ENCODE results near the gene PNPLA1.

PNPLA1 gene

DNA sequence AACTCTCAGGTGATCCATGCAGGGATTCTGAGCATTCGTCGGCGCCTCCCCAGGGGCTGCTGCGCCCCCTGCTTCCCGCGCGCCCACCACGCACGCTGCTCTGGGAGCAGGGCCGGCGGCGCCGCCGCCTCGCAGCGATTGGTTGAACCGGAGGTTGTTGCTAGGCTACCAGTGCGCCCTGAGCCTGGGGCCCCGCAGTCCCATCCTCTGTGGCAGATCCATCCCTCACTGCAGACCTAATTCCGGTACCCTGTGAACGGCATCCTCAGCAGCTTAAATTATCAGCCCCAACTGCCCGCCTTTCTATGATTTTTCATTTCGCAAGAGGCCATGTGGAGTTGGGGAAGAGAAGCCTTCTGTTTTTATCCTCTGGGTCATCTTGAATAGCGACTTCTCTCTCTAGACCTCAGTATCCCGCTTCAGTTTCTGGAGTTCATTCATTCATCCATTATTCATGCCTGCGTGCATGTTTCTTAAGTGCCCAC is 15.4 kb downstream of the PNPLA1 start:
- peak; percentile 82 for DNase-seq (ENCODE audit: low spot score)

- no peak for DNase-seq (ENCODE audit: low spot score)
These were observed 15.9 kb downstream of the PNPLA1 start for GRCh38 chr6:36285797-36286196.

DNA sequence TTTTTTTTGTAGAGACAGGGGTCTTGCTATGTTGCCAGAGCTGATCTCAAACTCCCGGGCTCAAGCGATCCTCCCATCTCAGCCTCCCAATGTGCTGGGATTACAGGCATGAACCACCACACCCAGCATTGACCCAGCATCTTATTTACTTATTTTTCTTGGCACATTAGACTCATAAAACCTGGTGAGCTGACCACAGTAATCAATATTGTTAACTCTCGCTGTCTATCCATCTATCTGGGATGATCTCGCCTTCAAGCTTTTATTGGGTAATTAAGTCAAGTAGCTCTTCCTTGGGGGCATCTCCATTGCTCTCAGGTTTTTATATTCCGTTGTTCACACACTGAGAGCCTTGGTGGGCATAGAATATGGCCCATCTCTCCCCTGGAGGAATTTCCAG is 17.0 kb downstream of the PNPLA1 start:
- no peak for DNase-seq (ENCODE audit: low spot score)

DNA sequence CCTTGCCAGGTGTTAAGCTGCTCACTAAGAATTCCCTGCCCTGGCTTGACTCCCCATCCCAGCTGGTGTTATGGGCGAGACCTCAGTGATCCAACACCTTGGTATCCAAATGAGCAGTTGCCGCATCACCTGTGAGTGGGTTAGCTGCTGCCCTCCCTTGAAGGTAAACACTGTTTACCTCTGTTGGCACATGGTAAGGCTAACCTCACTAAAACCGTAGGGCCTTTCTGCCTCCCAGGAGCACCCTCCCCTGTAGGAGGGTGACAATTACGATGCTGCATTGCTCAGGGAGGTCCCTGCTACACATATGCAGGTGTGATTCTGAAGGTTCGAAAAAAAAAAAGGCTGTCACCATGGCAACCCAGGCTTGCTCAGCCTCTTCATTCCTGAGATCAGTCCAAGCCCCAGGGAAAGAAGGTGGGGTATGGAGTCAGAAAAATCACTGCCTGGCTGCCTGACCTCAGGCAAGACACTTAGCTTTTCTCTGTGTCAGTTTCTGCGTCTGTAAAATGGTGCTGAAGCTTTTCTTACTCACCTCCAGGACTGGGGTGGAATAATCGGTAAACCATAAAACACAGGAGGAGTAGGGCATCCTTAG is 19.5 kb downstream of the PNPLA1 start:
- DNase-seq (ENCODE audit: low spot score), result no peak

DNA sequence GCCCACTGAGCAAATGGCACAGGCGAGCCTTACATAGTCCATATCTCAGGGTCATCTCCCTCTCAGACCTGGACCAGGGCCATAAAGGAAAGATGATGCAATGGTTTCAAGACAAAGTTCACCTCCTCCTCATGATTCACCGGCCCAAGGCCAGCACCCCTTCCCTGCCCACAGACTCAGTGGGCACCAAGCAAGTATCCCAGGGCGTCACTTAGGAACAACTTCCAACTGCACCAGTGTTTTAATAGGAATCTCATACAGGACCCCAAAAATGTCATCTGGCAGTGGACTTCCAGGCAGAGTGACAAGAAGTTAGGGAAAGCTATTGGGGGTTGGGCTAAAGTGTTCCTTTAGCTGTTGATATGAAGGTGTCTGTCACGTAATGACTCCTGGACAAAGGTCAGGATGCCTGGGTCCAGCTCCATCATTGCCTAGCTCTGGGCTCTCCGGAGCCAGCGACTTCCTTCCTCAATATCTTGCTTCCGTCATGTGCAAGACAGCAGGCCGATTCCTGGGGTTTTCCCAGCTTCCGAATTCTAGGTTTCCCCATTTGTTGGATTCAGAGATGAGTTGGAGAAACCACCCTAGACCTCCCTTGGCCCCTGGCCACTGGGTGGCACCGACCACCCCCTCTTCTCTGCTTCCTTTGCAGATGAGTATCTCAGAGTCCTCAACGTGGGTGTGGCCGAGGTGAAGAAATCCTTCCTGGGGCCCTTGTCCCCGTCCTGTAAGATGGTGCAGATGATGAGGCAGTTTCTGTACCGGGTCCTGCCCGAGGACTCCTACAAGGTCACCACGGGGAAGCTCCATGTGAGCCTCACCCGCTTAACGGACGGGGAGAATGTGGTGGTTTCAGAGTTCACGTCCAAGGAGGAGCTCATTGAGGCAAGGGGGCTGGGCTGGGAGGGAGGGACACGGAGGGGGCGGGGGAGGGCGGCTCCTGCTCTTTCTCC is 21.1 kb downstream of the PNPLA1 start:
- DNase-seq (ENCODE audit: low spot score), result no peak

DNA sequence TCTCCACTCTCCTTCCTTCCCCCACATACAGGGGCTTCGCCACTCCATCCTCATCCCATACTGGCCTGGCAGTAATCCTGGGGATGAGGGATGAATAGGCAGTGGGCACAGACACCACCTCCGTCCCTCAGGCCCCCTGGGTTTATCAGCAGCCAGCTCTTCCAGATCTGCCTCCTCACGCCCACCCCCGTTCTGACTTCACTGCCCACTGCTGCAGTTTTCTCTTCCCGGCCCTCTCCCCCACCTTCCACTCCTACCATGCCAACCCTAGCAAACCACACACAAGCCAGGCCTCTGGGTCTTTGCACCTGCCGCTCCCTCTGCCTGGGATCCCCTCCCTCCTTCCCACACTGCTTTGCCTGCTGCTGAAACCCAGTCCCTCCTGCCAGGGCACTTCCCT is 22.3 kb downstream of the PNPLA1 start:
- DNase-seq (ENCODE audit: low spot score), result no peak

DNA sequence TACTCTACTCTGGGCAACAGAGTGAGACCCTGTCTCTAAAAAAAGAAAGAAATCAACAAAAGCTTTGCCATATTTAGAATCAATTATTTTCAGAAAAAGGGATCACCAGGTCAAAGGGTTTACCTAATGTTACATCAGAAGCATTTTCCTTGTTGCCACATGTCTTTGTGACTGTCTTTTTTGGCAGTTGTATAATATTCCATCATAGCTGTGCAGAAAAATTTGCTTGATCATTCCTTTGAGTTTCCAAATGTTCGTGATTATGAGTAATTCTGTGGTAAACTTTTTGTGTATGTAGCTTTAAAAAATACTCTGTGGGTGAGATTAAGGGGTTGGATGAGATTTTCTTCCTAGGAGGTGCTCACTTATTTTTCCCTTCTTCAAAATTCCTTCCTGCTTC is 26.4 kb downstream of the PNPLA1 start:
- no peak for DNase-seq (ENCODE audit: low spot score)

GRCh38 chr6:36297051-36297450 is 27.2 kb downstream of the PNPLA1 start:
- no peak for DNase-seq (ENCODE audit: low spot score)

DNA sequence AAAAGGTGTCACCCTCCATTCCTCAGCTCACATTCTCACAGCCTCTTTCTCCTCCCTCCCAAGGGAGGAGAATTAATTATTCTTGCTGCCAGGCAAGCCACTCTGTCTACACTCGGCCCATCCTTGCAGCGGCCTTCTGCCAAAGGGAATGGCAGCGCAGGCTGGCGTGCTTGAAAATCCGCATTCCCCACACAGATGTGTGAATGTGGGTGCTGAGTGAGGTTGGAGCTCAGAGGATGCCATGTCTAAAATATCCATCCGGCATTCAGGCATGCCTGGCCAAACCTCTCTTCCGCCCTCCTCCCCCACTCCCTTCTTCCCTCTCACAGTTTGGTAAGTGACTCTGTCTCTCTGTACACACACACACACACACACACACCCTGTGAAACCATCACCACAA is 27.7 kb downstream of the PNPLA1 start:
- no peak for DNase-seq (ENCODE audit: low spot score)

GRCh38 chr6:36298027-36298426 is 28.2 kb downstream of the PNPLA1 start:
- no peak for DNase-seq (ENCODE audit: low spot score)

- DNase-seq (ENCODE audit: low spot score), result no peak
These were observed 31.3 kb downstream of the PNPLA1 start for GRCh38 chr6:36301085-36301658.

GRCh38 chr6:36301781-36302180 is 31.9 kb downstream of the PNPLA1 start:
- no peak for DNase-seq (ENCODE audit: low spot score)

- DNase-seq (ENCODE audit: low spot score), result peak; percentile 91
These were observed 32.5 kb downstream of the PNPLA1 start for GRCh38 chr6:36302227-36302976.

GRCh38 chr6:36305885-36306284 is 36.0 kb downstream of the PNPLA1 start:
- DNase-seq (ENCODE audit: low spot score), result no peak

GRCh38 chr6:36306375-36306774 is 36.5 kb downstream of the PNPLA1 start:
- DNase-seq (ENCODE audit: low spot score), result no peak

GRCh38 chr6:36308514-36308913 is 38.7 kb downstream of the PNPLA1 start:
- DNase-seq (ENCODE audit: low spot score), result no peak

DNA sequence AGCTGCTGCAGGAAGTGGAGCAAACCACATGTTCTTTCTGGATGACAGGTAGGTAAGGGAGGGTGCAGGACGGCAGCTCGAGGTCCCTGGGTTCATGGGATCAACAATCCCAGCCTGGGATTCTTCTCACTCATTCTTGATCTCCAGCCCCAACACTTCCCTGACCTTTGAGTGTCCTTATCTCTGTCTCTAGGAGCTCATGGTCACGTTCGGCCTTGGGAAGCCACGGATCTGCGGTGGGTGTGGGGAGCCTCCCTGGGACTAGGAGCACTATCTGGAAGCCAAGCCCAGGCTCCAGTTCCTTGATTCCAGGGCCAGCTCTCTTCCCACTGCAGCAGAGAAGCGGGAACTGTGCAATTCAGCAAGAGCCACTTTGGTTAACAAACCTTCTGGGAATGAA is 39.3 kb downstream of the PNPLA1 start:
- DNase-seq (ENCODE audit: low spot score), result no peak

DNA sequence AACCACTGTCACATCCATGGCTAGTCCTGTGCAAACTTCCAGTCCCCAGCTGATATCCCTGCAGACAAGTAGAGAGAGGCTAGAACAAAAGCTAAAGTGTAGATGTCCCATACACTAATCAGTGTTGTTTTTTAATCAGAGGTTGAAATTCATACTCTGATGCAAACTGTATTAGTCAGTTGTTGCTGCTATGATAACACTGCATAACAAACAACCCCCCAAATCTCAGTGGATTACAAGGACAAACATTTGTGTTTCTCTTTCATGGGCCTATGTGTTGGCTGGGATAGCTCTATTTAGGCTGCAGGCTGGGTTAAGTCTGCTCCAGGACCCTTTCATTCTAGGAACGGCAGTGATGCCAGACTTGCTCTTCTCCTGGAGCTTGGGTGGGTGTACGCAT is 40.0 kb downstream of the PNPLA1 start:
- DNase-seq (ENCODE audit: low spot score), result no peak

DNA sequence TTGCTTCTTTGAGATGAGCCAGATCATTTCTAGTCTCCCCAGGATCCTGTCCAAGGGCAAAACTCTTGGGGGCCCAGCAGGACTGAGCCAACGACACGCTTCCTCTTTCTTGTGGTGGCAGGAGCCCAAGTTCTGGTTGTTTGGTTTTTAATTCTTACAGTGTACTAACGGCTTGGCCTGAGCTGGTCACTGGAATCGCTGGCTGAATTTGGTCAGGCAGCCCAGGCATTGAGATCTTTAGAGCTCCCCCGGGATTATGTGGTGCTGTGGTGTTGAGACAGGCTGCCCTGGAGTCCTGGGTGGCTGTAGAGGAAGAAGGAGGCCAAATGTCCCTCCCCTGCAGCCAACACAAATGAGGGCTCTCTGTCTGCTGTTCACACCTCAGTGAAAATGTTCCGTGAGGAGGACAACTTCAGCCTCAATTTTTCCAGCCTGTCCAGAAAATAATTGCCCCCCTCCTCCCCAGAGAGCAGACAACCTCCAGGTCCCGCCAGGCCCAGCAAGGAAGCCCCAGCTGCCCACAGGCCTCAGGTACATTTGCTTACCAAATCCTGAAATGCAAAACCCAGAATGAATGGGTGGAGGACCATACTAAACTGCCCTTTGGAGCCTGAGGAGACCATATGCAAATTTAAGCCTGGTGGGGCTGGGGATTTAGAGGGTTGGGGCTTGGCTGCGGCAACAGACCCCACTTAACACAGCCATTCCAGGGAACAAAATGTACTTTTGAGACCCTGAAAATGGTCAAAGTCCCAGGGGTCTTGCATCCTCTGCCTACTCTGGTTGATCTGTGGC is 43.2 kb downstream of the PNPLA1 start:
- DNase-seq (ENCODE audit: low spot score), result no peak

- DNase-seq (ENCODE audit: low spot score), result no peak
These were observed 43.7 kb downstream of the PNPLA1 start for GRCh38 chr6:36313649-36313936.

DNA sequence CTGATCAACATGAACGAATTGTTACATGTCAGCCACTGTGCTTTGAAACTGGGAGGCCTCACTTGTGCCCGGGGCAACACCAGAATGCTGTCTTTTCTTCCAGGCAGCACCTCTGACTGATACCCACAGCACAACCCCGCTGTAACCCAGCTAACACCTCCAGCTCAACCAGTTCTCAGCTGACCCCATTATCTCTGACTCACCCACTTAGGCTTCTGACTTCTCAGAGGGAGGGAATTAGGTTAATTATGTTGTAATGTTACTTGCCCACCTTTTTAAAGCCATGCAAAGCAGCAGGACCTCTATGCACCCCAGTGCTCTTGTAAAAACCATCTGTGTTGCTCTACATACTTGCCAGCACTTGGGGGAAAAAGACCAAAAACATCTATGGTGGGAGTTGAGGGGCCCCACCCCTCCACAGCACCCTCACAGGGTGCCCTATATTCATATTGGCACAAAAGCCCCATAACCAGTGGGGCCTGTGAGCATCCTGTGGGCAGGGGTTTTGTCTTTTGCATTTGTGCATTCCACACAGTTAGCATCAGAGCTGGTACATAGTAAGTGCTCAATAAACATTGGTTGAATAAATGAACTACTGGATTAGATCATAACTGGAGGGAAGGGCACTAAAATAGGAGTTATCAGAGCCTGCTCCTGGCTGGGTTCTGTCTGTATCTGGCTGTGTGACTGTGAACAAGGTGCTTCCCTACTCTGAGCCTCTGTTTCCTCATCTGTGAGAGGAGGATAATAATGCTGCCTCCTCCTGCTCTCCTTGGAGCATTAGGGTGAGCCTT is 44.6 kb downstream of the PNPLA1 start:
- DNase-seq (ENCODE audit: low spot score), result no peak

All from ecto neural progenitor cell (in vitro differentiated cells).